ENCODE data around the gene PAPSS2. TPM values are rescaled to one million over a fixed set of nuclear protein-coding genes. Genes with fewer than 3 reads are reported as not detected.

PAPSS2 gene
- total RNA-seq, 1 donor from 2014 or later = 14.8 TPM

DNA sequence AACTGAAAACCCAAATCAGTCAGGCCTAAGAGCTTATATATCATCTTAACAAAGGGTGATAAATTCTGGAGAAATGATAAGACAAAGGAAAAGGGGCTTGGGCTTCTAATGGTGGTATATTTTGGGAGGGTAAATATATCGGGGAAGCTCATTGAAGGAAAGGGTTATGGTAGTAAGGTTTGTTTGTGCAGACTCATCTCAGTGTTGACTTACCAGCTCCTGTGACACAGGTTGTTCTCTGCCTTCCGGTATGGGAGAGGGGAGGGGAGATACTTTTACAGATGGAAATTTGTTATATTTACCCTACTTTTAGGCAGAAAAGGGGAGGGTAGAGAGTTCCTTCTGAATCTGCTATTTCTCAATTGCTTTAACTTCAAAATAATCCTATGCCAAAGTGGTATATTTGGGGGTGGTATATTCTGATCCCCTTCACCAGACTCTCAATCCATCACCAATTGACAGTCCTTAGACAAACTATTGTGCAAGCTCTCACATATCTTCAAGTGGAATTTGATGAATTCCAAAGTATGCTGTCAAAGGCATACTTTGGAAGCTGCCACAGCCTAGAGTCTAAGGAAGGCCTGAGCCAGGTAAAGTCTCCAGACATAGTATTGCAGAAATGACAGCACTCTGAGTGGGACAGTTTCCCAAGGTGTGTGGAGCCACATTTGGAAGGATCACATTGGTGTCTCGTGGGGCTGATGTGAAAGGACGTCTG is 13.3 kb upstream of the PAPSS2 start:
- Histone ChIP-seq H3K4me1 (no peaks in the 10 kb centered on the region), H3K4me3 (no peak overlapping the region), H3K27me3 (no peaks in the 10 kb centered on the region), H3K27ac (no peak overlapping the region), H3K36me3 (no peaks in the 10 kb centered on the region), H3K9me3 (no peaks in the 10 kb centered on the region)
- TF ChIP-seq, protein P1, sequence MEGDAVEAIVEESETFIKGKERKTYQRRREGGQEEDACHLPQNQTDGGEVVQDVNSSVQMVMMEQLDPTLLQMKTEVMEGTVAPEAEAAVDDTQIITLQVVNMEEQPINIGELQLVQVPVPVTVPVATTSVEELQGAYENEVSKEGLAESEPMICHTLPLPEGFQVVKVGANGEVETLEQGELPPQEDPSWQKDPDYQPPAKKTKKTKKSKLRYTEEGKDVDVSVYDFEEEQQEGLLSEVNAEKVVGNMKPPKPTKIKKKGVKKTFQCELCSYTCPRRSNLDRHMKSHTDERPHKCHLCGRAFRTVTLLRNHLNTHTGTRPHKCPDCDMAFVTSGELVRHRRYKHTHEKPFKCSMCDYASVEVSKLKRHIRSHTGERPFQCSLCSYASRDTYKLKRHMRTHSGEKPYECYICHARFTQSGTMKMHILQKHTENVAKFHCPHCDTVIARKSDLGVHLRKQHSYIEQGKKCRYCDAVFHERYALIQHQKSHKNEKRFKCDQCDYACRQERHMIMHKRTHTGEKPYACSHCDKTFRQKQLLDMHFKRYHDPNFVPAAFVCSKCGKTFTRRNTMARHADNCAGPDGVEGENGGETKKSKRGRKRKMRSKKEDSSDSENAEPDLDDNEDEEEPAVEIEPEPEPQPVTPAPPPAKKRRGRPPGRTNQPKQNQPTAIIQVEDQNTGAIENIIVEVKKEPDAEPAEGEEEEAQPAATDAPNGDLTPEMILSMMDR (IDR thresholded peaks at IDR 0.05) = no peak
- intact Hi-C loops (cut with DNase I) = no loop called here
- no peak for DNase-seq (ENCODE audit: low spot score in 2 of 2)

DNA sequence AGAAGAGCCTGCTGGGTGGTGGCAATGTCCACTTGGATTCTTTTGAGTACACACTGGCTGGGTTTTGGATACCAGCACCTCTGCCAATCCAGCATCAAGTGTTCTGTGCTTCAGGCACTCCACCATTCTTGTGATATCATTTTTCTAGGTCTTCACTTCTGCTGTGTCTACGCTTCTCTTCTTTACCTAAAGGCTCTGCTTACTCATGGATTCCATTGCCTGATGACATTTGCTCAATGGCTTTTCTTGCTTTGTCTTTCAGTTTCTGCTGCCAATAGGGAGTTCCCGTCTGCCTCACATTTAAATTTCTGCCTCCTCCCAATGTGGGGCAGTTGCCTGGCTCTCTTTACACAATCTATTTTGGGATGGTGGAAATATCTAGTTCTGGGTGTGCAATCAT is 12.7 kb upstream of the PAPSS2 start:
- Histone ChIP-seq H3K9me3 (no peaks in the 10 kb centered on the region), H3K27me3 (no peaks in the 10 kb centered on the region), H3K4me3 (no peak overlapping the region), H3K36me3 (no peaks in the 10 kb centered on the region), H3K4me1 (no peaks in the 10 kb centered on the region), H3K27ac (no peak overlapping the region)
- DNase-seq (ENCODE audit: low spot score in 2 of 2) = no peak
- TF ChIP-seq, protein P1 (IDR thresholded peaks at IDR 0.05) = no peak
- intact Hi-C loops (cut with DNase I) = no loop called here

DNA sequence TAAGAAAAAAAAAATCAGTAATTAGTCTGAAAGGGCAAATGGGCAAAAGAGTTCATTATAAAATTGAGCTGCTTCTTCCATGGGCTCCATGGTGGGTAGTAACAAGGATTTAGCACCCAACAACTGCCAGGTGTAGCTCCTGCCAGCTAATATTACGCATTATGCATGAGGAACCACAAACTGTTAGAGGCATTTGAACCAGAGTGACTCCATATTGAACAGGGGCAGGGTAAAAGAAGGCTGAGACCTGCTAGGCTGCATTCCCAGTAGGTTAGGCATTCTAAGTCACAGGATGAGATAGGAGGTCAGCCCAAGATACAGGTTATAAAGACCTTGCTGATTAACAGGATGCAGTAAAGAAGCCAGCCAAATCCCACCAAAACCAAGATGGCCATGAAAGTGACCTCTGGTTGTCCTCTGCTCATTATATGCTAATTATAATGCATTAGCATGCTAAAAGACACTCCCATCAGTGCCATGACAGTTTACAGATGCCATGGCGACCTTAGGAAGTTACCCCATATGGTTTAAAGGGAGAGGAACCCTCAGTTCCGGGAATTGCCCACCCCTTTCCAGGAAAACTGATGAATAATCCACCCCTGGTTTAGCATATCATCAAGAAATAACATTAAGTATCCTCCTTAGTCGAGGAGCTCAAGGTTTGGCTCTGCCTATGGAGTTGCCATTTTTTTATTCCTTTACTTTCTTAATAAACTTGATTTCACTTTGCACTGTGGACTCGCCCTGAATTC is 8.7 kb upstream of the PAPSS2 start:
- Histone ChIP-seq H3K4me3 (no peak overlapping the region), H3K27me3 (no peaks in the 10 kb centered on the region), H3K4me1 (no peaks in the 10 kb centered on the region), H3K9me3 (no peaks in the 10 kb centered on the region), H3K36me3 (no peaks in the 10 kb centered on the region), H3K27ac (no peak overlapping the region)
- TF ChIP-seq, protein P1 (IDR thresholded peaks at IDR 0.05) = no peak
- intact Hi-C loops (cut with DNase I) = no loop called here
- no peak for DNase-seq (ENCODE audit: low spot score in 2 of 2)

DNA sequence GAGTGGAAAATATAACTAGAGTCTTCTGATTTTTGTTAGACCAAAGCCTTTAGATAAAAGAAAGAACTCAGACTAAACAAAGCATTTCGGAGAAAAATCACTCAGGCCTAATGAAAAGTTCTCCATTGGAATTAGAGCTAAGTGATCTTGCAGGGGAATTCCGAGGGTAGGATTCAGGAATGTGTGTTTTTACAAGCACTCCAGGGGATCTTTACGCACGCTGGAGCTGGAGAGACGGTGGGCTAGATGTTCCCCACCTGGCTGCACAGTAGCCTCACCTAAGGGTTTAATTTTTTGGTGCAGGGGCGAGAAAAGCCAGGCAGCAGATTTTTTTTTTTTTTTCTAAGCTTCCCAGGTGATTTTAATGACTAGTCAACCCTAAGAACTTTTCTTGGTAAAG is 7.9 kb upstream of the PAPSS2 start:
- intact Hi-C loops (cut with DNase I) = no loop called here
- no peaks in the 10 kb centered on the region for H3K27me3 ChIP-seq
- H3K36me3 ChIP-seq = no peaks in the 10 kb centered on the region
- H3K4me3 ChIP-seq = no peak overlapping the region
- H3K9me3 ChIP-seq = no peaks in the 10 kb centered on the region
- TF ChIP-seq, protein P1 (IDR thresholded peaks at IDR 0.05) = no peak
- no peak overlapping the region for H3K27ac ChIP-seq
- no peak for DNase-seq (ENCODE audit: low spot score in 2 of 2)
- H3K4me1 ChIP-seq = no peaks in the 10 kb centered on the region

DNA sequence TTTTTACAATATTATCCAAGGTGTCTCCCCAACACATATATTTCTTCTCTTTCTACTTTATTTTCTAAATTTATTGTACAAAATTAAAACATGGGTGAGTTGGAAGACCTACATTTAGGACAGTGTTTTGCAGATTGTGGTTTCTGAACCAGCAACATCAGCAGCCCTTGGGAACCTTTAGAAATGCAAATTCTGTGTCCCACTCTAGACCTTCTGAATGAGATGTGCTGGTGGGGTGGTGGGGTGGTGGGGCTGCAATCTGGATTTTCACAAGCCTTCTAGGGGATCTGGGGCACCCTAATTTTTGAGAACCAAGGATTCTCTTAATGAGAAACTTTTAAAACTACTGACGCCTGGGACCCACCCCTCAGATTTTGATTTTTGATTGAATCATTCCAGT is 7.4 kb upstream of the PAPSS2 start:
- Histone ChIP-seq H3K4me3 (no peak overlapping the region), H3K9me3 (no peaks in the 10 kb centered on the region), H3K4me1 (peaks cover 0 to 4% of the 10 kb centered on the region in 2 donors), H3K27me3 (no peaks in the 10 kb centered on the region), H3K36me3 (no peaks in the 10 kb centered on the region), H3K27ac (no peak overlapping the region)
- TF ChIP-seq, protein P1 (IDR thresholded peaks at IDR 0.05) = no peak
- intact Hi-C loops (cut with DNase I) = no loop called here
- DNase-seq (ENCODE audit: low spot score in 2 of 2) = no peak
